WTC11 (cell line): ENCODE measurements around the gene PTPMT1. TPM values are rescaled to one million over a fixed set of nuclear protein-coding genes. Genes with fewer than 3 reads are reported as not detected.
A peak's percentile ranks its signal among the peaks of the same experiment; 100 is the strongest.

Source experiments
- ATAC-seq: fragments of 200-7000 bp; cut with Tn5 transposase; 2 replicates; pipeline ENCODE4 v1.10.0; 2021; ENCODE audit warnings: mild to moderate bottlenecking, moderate library complexity
- CTCF ChIA-PET: fragments of 300-600 bp; sonication (Branson Sonifier 250); formaldehyde crosslinking; loops from one replicate; lab custom pipeline; 2021; ENCODE audit warnings: antibody characterized with exemption; lab: Charles Lee
- POLR2A ChIA-PET: fragments of 350-600 bp; sonication (Branson Sonifier 250); formaldehyde crosslinking; loops from one replicate; lab custom pipeline; 2021; ENCODE audit warnings: antibody characterized with exemption; lab: Charles Lee
- DNase-seq: peaks from one replicate; pipeline ENCODE4 v3.0.0; 2021; ENCODE audit warnings: low spot score
- H3K27ac Mint-ChIP-seq: 2 replicates; pipeline ENCODE4 v1.8.0; 2021; ENCODE audit warnings: mixed read lengths
- H3K27me3 Mint-ChIP-seq: 2 replicates; pipeline ENCODE4 v1.8.0; 2021; ENCODE audit warnings: low read depth, mild to moderate bottlenecking, moderate library complexity, mixed read lengths
- H3K36me3 Mint-ChIP-seq: 2 replicates; pipeline ENCODE4 v1.8.0; 2021; ENCODE audit warnings: mixed read lengths
- H3K4me1 Mint-ChIP-seq: 2 replicates; pipeline ENCODE4 v1.8.0; 2022; ENCODE audit warnings: mixed read lengths
- H3K4me3 Mint-ChIP-seq: 2 replicates; pipeline ENCODE4 v1.8.0; 2021; ENCODE audit warnings: mild to moderate bottlenecking, moderate library complexity, mixed read lengths
- H3K9me3 Mint-ChIP-seq: 2 replicates; pipeline ENCODE4 v1.8.0; 2021; ENCODE audit warnings: mixed read lengths
- ATF1 ChIP-seq: sonication (generic); formaldehyde crosslinking; IDR thresholded peaks from 2 replicates; pipeline ENCODE4 v1.8.1; 2023; ENCODE audit warnings: mild to moderate bottlenecking, moderate library complexity, missing genetic modification reagents
- CBFB ChIP-seq: sonication (generic); formaldehyde crosslinking; IDR thresholded peaks from 2 replicates; pipeline ENCODE4 v1.8.1; 2022; ENCODE audit warnings: mild to moderate bottlenecking, low read depth, missing genetic modification reagents
- CREM ChIP-seq: sonication (generic); formaldehyde crosslinking; IDR thresholded peaks from 2 replicates; pipeline ENCODE4 v1.8.1; 2022; ENCODE audit warnings: mild to moderate bottlenecking, missing genetic modification reagents, moderate library complexity
- HMGA2 ChIP-seq: fragments of 250-450 bp; sonication (Bioruptor Pico); IDR thresholded peaks from 2 replicates; pipeline ENCODE4 v1.4.0; 2021; ENCODE audit warnings: mild to moderate bottlenecking, moderate library complexity
- JUN ChIP-seq: sonication (generic); formaldehyde crosslinking; IDR thresholded peaks from 2 replicates; pipeline ENCODE4 v1.8.0; 2023; ENCODE audit warnings: mild to moderate bottlenecking, missing genetic modification reagents
- KAT7 ChIP-seq: sonication (generic); formaldehyde crosslinking; IDR thresholded peaks from 2 replicates; pipeline ENCODE4 v1.8.1; 2023; ENCODE audit warnings: missing genetic modification reagents, mild to moderate bottlenecking, borderline replicate concordance
- MYBL2 ChIP-seq: sonication (generic); formaldehyde crosslinking; IDR thresholded peaks from 2 replicates; pipeline ENCODE4 v1.8.1; 2023; ENCODE audit warnings: mild to moderate bottlenecking, moderate library complexity, missing genetic modification reagents
- NFATC4 ChIP-seq: fragments of 250-450 bp; sonication (Bioruptor Pico); IDR thresholded peaks from 2 replicates; pipeline ENCODE4 v1.9.0; 2021; ENCODE audit warnings: mild to moderate bottlenecking
- NFE2L1 ChIP-seq: sonication (generic); formaldehyde crosslinking; IDR thresholded peaks from 2 replicates; pipeline ENCODE4 v1.8.1; 2023; ENCODE audit warnings: missing genetic modification reagents
- RELA ChIP-seq: sonication (generic); formaldehyde crosslinking; IDR thresholded peaks from 2 replicates; pipeline ENCODE4 v1.8.1; 2022; ENCODE audit warnings: missing genetic modification reagents, mild to moderate bottlenecking, borderline replicate concordance
- RORB ChIP-seq: fragments of 250-450 bp; sonication (Bioruptor Pico); IDR thresholded peaks from 2 replicates; pipeline ENCODE4 v1.9.0; 2021; ENCODE audit warnings: mild to moderate bottlenecking
- SMAD3 ChIP-seq: sonication (generic); formaldehyde crosslinking; IDR thresholded peaks from 2 replicates; pipeline ENCODE4 v1.8.0; 2022; ENCODE audit warnings: missing genetic modification reagents, mild to moderate bottlenecking, borderline replicate concordance
- SOX15 ChIP-seq: fragments of 250-450 bp; sonication (Bioruptor Pico); IDR thresholded peaks from 2 replicates; pipeline ENCODE4 v1.9.0; 2021; ENCODE audit warnings: mild to moderate bottlenecking
- ZNF138 ChIP-seq: sonication (generic); formaldehyde crosslinking; conservative IDR thresholded peaks from 2 replicates; pipeline ENCODE4 v1.8.1; 2022; ENCODE audit warnings: mild to moderate bottlenecking, moderate library complexity, missing genetic modification reagents
- ZNF416 ChIP-seq: fragments of 250-450 bp; sonication (Bioruptor Pico); IDR thresholded peaks from 2 replicates; pipeline ENCODE4 v1.9.0; 2021; ENCODE audit warnings: mild to moderate bottlenecking, inconsistent platforms
- total RNA-seq: library from RNA; stranded (reverse); gene quantifications from 3 replicates; pipeline ENCODE4 v1.2.3, GENCODE V29; 2021
- TF ChIP-seq, protein P1 (sequence below): fragments of 250-450 bp; sonication (Bioruptor Pico); IDR thresholded peaks from 2 replicates; pipeline ENCODE4 v1.9.0; 2021; ENCODE audit warnings: mild to moderate bottlenecking
- TF ChIP-seq, protein P2 (sequence below): fragments of 250-450 bp; sonication (Bioruptor Pico); IDR thresholded peaks from 2 replicates; pipeline ENCODE4 v1.9.0; 2021; ENCODE audit warnings: mild to moderate bottlenecking, borderline replicate concordance

PTPMT1 gene
- total RNA-seq, 1 experiment from 2014 or later, result 49.5 TPM

DNA sequence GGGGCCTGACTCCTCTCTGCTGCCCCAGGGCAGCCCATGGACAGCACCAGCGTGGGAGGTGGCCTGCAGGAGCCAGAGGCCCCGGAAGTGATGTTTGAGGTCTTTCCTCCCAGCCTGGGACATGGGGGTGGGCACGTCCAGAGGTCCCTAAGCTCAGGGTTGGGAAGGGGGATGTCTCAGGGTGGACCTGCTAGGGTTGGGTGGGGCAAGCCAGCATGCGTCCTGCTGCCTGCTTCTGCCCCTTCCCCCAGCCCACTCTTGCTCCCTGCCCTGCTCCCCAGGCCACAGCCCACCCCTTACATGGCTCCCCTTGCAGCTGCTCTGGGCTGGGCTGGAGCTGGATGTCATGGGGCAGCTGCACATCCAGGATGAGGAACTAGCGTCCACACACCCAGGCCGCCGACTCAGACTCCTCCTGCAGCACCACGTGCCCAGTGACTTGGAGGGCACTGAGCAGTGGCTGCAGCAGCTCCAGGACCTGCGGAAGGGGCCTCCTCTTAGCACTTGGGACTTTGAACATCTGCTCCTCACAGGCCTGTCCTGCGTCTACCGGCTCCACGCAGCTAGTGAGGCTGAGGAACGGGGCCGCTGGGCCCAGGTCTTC is 22.4 kb downstream of the PTPMT1 start (continued):
- TF ChIP-seq, protein P1, sequence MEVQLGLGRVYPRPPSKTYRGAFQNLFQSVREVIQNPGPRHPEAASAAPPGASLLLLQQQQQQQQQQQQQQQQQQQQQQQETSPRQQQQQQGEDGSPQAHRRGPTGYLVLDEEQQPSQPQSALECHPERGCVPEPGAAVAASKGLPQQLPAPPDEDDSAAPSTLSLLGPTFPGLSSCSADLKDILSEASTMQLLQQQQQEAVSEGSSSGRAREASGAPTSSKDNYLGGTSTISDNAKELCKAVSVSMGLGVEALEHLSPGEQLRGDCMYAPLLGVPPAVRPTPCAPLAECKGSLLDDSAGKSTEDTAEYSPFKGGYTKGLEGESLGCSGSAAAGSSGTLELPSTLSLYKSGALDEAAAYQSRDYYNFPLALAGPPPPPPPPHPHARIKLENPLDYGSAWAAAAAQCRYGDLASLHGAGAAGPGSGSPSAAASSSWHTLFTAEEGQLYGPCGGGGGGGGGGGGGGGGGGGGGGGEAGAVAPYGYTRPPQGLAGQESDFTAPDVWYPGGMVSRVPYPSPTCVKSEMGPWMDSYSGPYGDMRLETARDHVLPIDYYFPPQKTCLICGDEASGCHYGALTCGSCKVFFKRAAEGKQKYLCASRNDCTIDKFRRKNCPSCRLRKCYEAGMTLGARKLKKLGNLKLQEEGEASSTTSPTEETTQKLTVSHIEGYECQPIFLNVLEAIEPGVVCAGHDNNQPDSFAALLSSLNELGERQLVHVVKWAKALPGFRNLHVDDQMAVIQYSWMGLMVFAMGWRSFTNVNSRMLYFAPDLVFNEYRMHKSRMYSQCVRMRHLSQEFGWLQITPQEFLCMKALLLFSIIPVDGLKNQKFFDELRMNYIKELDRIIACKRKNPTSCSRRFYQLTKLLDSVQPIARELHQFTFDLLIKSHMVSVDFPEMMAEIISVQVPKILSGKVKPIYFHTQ (CRISPR knock-in tag), result no peak
- TF ChIP-seq, all 79 proteins: peak for 0

DNA sequence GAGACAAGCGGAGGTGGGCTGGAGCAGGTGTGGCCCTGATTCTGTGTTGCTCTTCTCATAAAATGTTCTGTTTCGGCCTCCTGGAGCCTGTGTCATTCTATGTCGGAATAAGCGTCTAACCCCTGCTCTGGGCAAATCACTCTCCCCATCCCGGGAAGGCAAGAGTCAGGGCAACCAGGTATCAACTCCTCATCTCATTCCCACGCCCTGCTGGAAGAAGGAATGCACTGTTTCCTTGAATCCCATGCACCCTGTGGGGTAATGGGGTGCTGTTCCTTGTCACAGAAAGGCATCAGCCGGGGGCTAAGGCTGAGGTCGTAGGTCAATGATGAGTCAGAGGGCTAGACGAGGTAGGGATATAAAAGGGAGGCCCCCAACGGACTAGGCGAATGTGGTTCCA is 23.7 kb downstream of the PTPMT1 start:
- Mint-ChIP-seq H3K9me3 (no peaks in the 10 kb centered on the region), H3K27ac (no peak overlapping the region), H3K4me3 (no peak overlapping the region), H3K36me3 (peaks cover 11% of the 10 kb centered on the region), H3K4me1 (peaks cover 20% of the 10 kb centered on the region), H3K27me3 (peaks cover 47% of the 10 kb centered on the region)
- DNase-seq, result no peak
- no peak for TF ChIP-seq NFATC4 (CRISPR knock-in tag)
- TF ChIP-seq SMAD3 (CRISPR knock-in tag), result no peak
- POLR2A ChIA-PET, result no interaction called here
- no peak for ATAC-seq
- CTCF ChIA-PET, result no interaction called here

DNA sequence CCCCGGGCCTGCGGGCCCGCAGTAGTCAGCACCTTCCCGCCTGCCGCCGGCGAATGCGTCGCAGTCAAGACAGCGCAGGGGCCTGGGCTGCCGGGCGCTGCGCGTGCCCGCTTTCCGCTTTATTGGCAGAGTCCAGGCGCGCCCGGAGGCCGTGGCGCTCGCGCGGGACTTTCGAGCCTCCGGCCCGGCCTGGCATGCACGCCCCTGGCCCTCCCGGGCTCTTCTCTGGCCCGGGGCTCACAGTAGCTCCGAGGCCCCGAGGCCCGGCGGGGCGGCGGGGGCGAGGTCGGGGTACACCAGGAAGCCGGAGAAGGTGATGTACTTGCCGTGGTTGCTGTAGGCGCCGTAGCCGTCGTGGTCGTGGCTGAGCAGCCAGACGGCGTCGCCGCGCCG is 24.2 kb downstream of the PTPMT1 start:
- peak overlapping the region; percentile 57 for H3K4me3 Mint-ChIP-seq
- POLR2A ChIA-PET, result no interaction called here
- peaks cover 51% of the 10 kb centered on the region for H3K27me3 Mint-ChIP-seq
- no peak for TF ChIP-seq KAT7 (CRISPR knock-in tag)
- no peak for TF ChIP-seq CREM
- TF ChIP-seq, protein P1 (CRISPR knock-in tag), result no peak
- no peak for TF ChIP-seq HMGA2
- TF ChIP-seq MYBL2, result no peak
- TF ChIP-seq RELA (CRISPR knock-in tag), result no peak
- TF ChIP-seq RORB, result no peak
- TF ChIP-seq, protein P2, sequence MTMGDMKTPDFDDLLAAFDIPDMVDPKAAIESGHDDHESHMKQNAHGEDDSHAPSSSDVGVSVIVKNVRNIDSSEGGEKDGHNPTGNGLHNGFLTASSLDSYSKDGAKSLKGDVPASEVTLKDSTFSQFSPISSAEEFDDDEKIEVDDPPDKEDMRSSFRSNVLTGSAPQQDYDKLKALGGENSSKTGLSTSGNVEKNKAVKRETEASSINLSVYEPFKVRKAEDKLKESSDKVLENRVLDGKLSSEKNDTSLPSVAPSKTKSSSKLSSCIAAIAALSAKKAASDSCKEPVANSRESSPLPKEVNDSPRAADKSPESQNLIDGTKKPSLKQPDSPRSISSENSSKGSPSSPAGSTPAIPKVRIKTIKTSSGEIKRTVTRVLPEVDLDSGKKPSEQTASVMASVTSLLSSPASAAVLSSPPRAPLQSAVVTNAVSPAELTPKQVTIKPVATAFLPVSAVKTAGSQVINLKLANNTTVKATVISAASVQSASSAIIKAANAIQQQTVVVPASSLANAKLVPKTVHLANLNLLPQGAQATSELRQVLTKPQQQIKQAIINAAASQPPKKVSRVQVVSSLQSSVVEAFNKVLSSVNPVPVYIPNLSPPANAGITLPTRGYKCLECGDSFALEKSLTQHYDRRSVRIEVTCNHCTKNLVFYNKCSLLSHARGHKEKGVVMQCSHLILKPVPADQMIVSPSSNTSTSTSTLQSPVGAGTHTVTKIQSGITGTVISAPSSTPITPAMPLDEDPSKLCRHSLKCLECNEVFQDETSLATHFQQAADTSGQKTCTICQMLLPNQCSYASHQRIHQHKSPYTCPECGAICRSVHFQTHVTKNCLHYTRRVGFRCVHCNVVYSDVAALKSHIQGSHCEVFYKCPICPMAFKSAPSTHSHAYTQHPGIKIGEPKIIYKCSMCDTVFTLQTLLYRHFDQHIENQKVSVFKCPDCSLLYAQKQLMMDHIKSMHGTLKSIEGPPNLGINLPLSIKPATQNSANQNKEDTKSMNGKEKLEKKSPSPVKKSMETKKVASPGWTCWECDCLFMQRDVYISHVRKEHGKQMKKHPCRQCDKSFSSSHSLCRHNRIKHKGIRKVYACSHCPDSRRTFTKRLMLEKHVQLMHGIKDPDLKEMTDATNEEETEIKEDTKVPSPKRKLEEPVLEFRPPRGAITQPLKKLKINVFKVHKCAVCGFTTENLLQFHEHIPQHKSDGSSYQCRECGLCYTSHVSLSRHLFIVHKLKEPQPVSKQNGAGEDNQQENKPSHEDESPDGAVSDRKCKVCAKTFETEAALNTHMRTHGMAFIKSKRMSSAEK (CRISPR knock-in tag), result no peak
- TF ChIP-seq NFE2L1 (CRISPR knock-in tag), result no peak
- no peak for TF ChIP-seq CBFB (CRISPR knock-in tag)
- no peak for TF ChIP-seq SOX15
- TF ChIP-seq ZNF416 (CRISPR knock-in tag), result no peak
- TF ChIP-seq ATF1, result no peak
- no peak for TF ChIP-seq ZNF138 (CRISPR knock-in tag)
- no peak for TF ChIP-seq JUN (CRISPR knock-in tag)
- no peaks in the 10 kb centered on the region for H3K9me3 Mint-ChIP-seq
- ATAC-seq (no peak), DNase-seq (no peak)
- peaks cover 23% of the 10 kb centered on the region for H3K4me1 Mint-ChIP-seq
- no peak overlapping the region for H3K27ac Mint-ChIP-seq
- peaks cover 6% of the 10 kb centered on the region for H3K36me3 Mint-ChIP-seq
- CTCF ChIA-PET, result interaction anchor here (1.2 kb wide), 1 partner anchor 28 kb away, joined by 5 read pairs; no protein-coding TSS in a partner anchor
